Measurements from ENCODE around the gene ESPL1.

GRCh38 chr12:53328043-53328435, 59.9 kb downstream of the ESPL1 start:
- no peak for TF ChIP-seq EZH2 (IDR thresholded peaks at IDR 0.05; ENCODE audit: low read length, missing control alignments)
- TF ChIP-seq CTCF (conservative IDR thresholded peaks at IDR 0.05 in 1 of 2, IDR thresholded peaks at IDR 0.05 in 1 of 2; ENCODE audit: low read depth in 1 of 2, low read length in 2 of 2): no peak

All from fibroblast of lung (primary cell).